HEK293 (cell line): Measurements from ENCODE around the gene MEX3C.

ENCODE experiments used
- CTCF ChIP-seq: fragments of 450-650 bp; formaldehyde crosslinking; IDR thresholded peaks from 2 replicates; pipeline ENCODE4 v1.5.1; 2016; ENCODE audit warnings: missing biosample characterization, missing genetic modification characterization
- PRDM10 ChIP-seq: fragments of 450-650 bp; formaldehyde crosslinking; IDR thresholded peaks from 2 replicates; pipeline ENCODE4 v1.5.1; 2016; ENCODE audit warnings: missing biosample characterization, missing genetic modification characterization
- TSHZ1 ChIP-seq: fragments of 450-650 bp; formaldehyde crosslinking; IDR thresholded peaks from 2 replicates; pipeline ENCODE4 v1.5.1; 2016; ENCODE audit warnings: missing biosample characterization, missing genetic modification characterization, borderline replicate concordance
- ZBTB10 ChIP-seq: fragments of 450-650 bp; formaldehyde crosslinking; IDR thresholded peaks from 2 replicates; pipeline ENCODE4 v1.5.1; 2016; ENCODE audit warnings: missing biosample characterization, missing genetic modification characterization
- ZNF211 ChIP-seq: fragments of 450-650 bp; formaldehyde crosslinking; IDR thresholded peaks from 2 replicates; pipeline ENCODE4 v1.5.1; 2016; ENCODE audit warnings: low read depth, missing biosample characterization, missing genetic modification characterization
- ZNF37A ChIP-seq: fragments of 450-650 bp; IDR thresholded peaks from 2 replicates; pipeline ENCODE4 v1.5.1; 2018; ENCODE audit warnings: missing biosample characterization, missing genetic modification characterization
- ZNF549 ChIP-seq: fragments of 450-650 bp; IDR thresholded peaks from 2 replicates; pipeline ENCODE4 v1.5.1; 2018; ENCODE audit warnings: missing biosample characterization, missing genetic modification characterization, mild to moderate bottlenecking, inconsistent platforms, moderate library complexity
- ZNF626 ChIP-seq: fragments of 450-650 bp; sonication (Bioruptor Pico); formaldehyde crosslinking; IDR thresholded peaks from 2 replicates; pipeline ENCODE4 v1.5.1; 2018; ENCODE audit warnings: missing biosample characterization, missing genetic modification characterization, inconsistent platforms
- ZNF629 ChIP-seq: fragments of 450-650 bp; formaldehyde crosslinking; IDR thresholded peaks from 2 replicates; pipeline ENCODE4 v1.5.1; 2017; ENCODE audit warnings: missing biosample characterization, missing genetic modification characterization
- ZNF707 ChIP-seq: fragments of 450-650 bp; formaldehyde crosslinking; IDR thresholded peaks from 2 replicates; pipeline ENCODE4 v1.5.1; 2016; ENCODE audit warnings: missing biosample characterization, missing genetic modification characterization

- TF ChIP-seq PRDM10 (tag by site-specific recombination) (no peak), ZNF549 (no peak), ZNF626 (tag by site-specific recombination) (no peak), CTCF (no peak), ZNF37A (tag by site-specific recombination) (no peak), TSHZ1 (no peak), ZNF629 (no peak), ZBTB10 (tag by site-specific recombination) (no peak), ZNF707 (tag by site-specific recombination) (no peak), ZNF211 (tag by site-specific recombination) (no peak)
These were observed 32.7 kb downstream of the MEX3C start for GRCh38 chr18:51164761-51165281.
